Astrocyte of the cerebellum (primary cell): Measurements from ENCODE around the gene APOBEC3A.

Experiments used
- DNase-seq: peaks from one replicate; pipeline ENCODE4 v3.0.0-alpha.2; 2011; ENCODE audit warnings: low read depth
- H3K4me3 ChIP-seq: 2 replicates; pipeline ENCODE4 v1.5.1; 2011; ENCODE audit warnings: mild to moderate bottlenecking, low read depth, low read length, moderate library complexity
- CTCF ChIP-seq: IDR thresholded peaks from 2 replicates; pipeline ENCODE4 v1.5.1; 2012; ENCODE audit warnings: low read length, low read depth, moderate library complexity, mild to moderate bottlenecking; ENCODE audit errors: missing control alignments
- in situ Hi-C: cut with HindIII; loops from 2 replicates; pipeline ENCODE4 v1.10.0; 2017; ENCODE audit warnings: low sequenced_read_pairs

The APOBEC3A gene

GRCh38 chr22:38923463-38924346 lies 33.7 kb upstream of the APOBEC3A start:
- peak; percentile 89 for DNase-seq
- TF ChIP-seq CTCF, result peak; percentile 55
- in situ Hi-C loops, result loop anchor here (5.0 kb wide), 1 partner anchor 34 kb away; the partner anchor contains the start of gene APOBEC3A
- H3K4me3 ChIP-seq, result peak overlapping the region; percentile 20

- no peak for TF ChIP-seq CTCF
- peak; percentile 93 for DNase-seq
- peak overlapping the region; percentile 11 for H3K4me3 ChIP-seq
- in situ Hi-C loops, result loop anchor here (5.0 kb wide), 1 partner anchor 33 kb away; the partner anchor contains the start of gene APOBEC3A
Observed at GRCh38 chr22:38924347-38924952, 33.0 kb upstream of the APOBEC3A start.

GRCh38 chr22:38925571-38926041 lies 31.8 kb upstream of the APOBEC3A start:
- no peak for DNase-seq
- TF ChIP-seq CTCF, result no peak
- H3K4me3 ChIP-seq, result no peak overlapping the region
- in situ Hi-C loops, result no loop called here

GRCh38 chr22:38927033-38927781 lies 30.2 kb upstream of the APOBEC3A start:
- peak; percentile 70 for TF ChIP-seq CTCF
- in situ Hi-C loops, result no loop called here
- no peak for DNase-seq
- H3K4me3 ChIP-seq, result peak overlapping the region; percentile 20

- in situ Hi-C loops, result no loop called here
- DNase-seq, result no peak
- no peak overlapping the region for H3K4me3 ChIP-seq
- TF ChIP-seq CTCF, result no peak
Observed at GRCh38 chr22:38930512-38930911, 26.9 kb upstream of the APOBEC3A start.

- no peak for TF ChIP-seq CTCF
- no peak for DNase-seq
- in situ Hi-C loops, result no loop called here
- no peak overlapping the region for H3K4me3 ChIP-seq
Observed at GRCh38 chr22:38935023-38935422, 22.4 kb upstream of the APOBEC3A start.
